ENCODE data around the gene COPB1. TPM values are rescaled to one million over a fixed set of nuclear protein-coding genes. Genes with fewer than 3 reads are reported as not detected.
A peak's percentile ranks its signal among the peaks of the same experiment; 100 is the strongest.

Gene COPB1
- total RNA-seq, 1 donor, result 221 TPM

- H3K4me3 ChIP-seq (ENCODE audit: low read depth, low read length), result no peak overlapping the region
- TF ChIP-seq, protein P1, sequence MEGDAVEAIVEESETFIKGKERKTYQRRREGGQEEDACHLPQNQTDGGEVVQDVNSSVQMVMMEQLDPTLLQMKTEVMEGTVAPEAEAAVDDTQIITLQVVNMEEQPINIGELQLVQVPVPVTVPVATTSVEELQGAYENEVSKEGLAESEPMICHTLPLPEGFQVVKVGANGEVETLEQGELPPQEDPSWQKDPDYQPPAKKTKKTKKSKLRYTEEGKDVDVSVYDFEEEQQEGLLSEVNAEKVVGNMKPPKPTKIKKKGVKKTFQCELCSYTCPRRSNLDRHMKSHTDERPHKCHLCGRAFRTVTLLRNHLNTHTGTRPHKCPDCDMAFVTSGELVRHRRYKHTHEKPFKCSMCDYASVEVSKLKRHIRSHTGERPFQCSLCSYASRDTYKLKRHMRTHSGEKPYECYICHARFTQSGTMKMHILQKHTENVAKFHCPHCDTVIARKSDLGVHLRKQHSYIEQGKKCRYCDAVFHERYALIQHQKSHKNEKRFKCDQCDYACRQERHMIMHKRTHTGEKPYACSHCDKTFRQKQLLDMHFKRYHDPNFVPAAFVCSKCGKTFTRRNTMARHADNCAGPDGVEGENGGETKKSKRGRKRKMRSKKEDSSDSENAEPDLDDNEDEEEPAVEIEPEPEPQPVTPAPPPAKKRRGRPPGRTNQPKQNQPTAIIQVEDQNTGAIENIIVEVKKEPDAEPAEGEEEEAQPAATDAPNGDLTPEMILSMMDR (IDR thresholded peaks at IDR 0.05; ENCODE audit: insufficient read depth, low read length), result no peak
- DNase-seq (ENCODE audit: low read depth), result no peak
Measured at GRCh38 chr11:14444441-14445189, 55.0 kb downstream of the COPB1 start.

GRCh38 chr11:14443638-14444037 lies 56.0 kb downstream of the COPB1 start:
- peak; percentile 64 for DNase-seq (ENCODE audit: low read depth)

GRCh38 chr11:14435717-14436512 lies 63.7 kb downstream of the COPB1 start:
- DNase-seq (ENCODE audit: low read depth), result no peak
- H3K4me3 ChIP-seq (ENCODE audit: low read depth, low read length), result no peak overlapping the region
- TF ChIP-seq, protein P1 (IDR thresholded peaks at IDR 0.05; ENCODE audit: insufficient read depth, low read length), result no peak

More at GRCh38 chr11:14443638-14444037, 56.0 kb downstream of the COPB1 start:
- TF ChIP-seq, protein P1 (IDR thresholded peaks at IDR 0.05; ENCODE audit: insufficient read depth, low read length), result no peak
- H3K4me3 ChIP-seq (ENCODE audit: low read depth, low read length), result no peak overlapping the region

GRCh38 chr11:14425621-14426020 lies 74.0 kb downstream of the COPB1 start:
- TF ChIP-seq, protein P1 (IDR thresholded peaks at IDR 0.05; ENCODE audit: insufficient read depth, low read length), result no peak
- DNase-seq (ENCODE audit: low read depth), result no peak

GRCh38 chr11:14424096-14424495 lies 75.5 kb downstream of the COPB1 start:
- DNase-seq (ENCODE audit: low read depth), result peak; percentile 41
- TF ChIP-seq, protein P1 (IDR thresholded peaks at IDR 0.05; ENCODE audit: insufficient read depth, low read length), result no peak
- no peak overlapping the region for H3K4me3 ChIP-seq (ENCODE audit: low read depth, low read length)

More at GRCh38 chr11:14425621-14426020, 74.0 kb downstream of the COPB1 start:
- H3K4me3 ChIP-seq (ENCODE audit: low read depth, low read length), result no peak overlapping the region

- TF ChIP-seq, protein P1 (IDR thresholded peaks at IDR 0.05; ENCODE audit: insufficient read depth, low read length), result no peak
- H3K4me3 ChIP-seq (ENCODE audit: low read depth, low read length), result no peak overlapping the region
- peak; percentile 64 for DNase-seq (ENCODE audit: low read depth)
Measured at GRCh38 chr11:14423633-14424032, 76.0 kb downstream of the COPB1 start.
